ENCODE results near the gene ESPNL.
"Not testable (repeated sequence)": the region's sequence is repeated elsewhere in the genome, so short reads cannot be mapped to it uniquely, and the experiment has no call there.

ESPNL gene

GRCh38 chr2:238107525-238108422 is 7.6 kb downstream of the ESPNL start:
- no peak for TF ChIP-seq POLR2A (IDR thresholded peaks at IDR 0.05; ENCODE audit: low read length)
- TF ChIP-seq GATA1 (IDR thresholded peaks at IDR 0.05; ENCODE audit: low read depth, low read length) = no peak
- DNase-seq = no peak

GRCh38 chr2:238108423-238109183 is 8.5 kb downstream of the ESPNL start:
- TF ChIP-seq GATA1 (IDR thresholded peaks at IDR 0.05; ENCODE audit: low read depth, low read length) (no peak), POLR2A (IDR thresholded peaks at IDR 0.05; ENCODE audit: low read length) (no peak)
- DNase-seq = no peak

- no peak for DNase-seq
- TF ChIP-seq POLR2A (IDR thresholded peaks at IDR 0.05; ENCODE audit: low read length) (no peak), GATA1 (IDR thresholded peaks at IDR 0.05; ENCODE audit: low read depth, low read length) (no peak)
These were observed 13.5 kb downstream of the ESPNL start for GRCh38 chr2:238113611-238114010.

- peak in 1 of 2 experiments; percentile 15 for DNase-seq
- TF ChIP-seq POLR2A (IDR thresholded peaks at IDR 0.05; ENCODE audit: low read length) (no peak), GATA1 (IDR thresholded peaks at IDR 0.05; ENCODE audit: low read depth, low read length) (no peak)
These were observed 14.2 kb downstream of the ESPNL start for GRCh38 chr2:238114331-238114841.

GRCh38 chr2:238114851-238115660 is 14.9 kb downstream of the ESPNL start:
- no peak for DNase-seq
- TF ChIP-seq GATA1 (IDR thresholded peaks at IDR 0.05; ENCODE audit: low read depth, low read length) (no peak), POLR2A (IDR thresholded peaks at IDR 0.05; ENCODE audit: low read length) (no peak)

GRCh38 chr2:238115709-238116108 is 15.6 kb downstream of the ESPNL start:
- DNase-seq = not testable (repeated sequence)

GRCh38 chr2:238116298-238117198 is 16.4 kb downstream of the ESPNL start:
- no peak for DNase-seq
- TF ChIP-seq POLR2A (IDR thresholded peaks at IDR 0.05; ENCODE audit: low read length) (no peak), GATA1 (IDR thresholded peaks at IDR 0.05; ENCODE audit: low read depth, low read length) (no peak)

- TF ChIP-seq POLR2A (IDR thresholded peaks at IDR 0.05; ENCODE audit: low read length) (no peak), GATA1 (IDR thresholded peaks at IDR 0.05; ENCODE audit: low read depth, low read length) (no peak)
- no peak for DNase-seq
These were observed 17.3 kb downstream of the ESPNL start for GRCh38 chr2:238117199-238118154.

- TF ChIP-seq POLR2A (IDR thresholded peaks at IDR 0.05; ENCODE audit: low read length) (no peak), GATA1 (IDR thresholded peaks at IDR 0.05; ENCODE audit: low read depth, low read length) (no peak)
- no peak for DNase-seq
These were observed 19.8 kb downstream of the ESPNL start for GRCh38 chr2:238119756-238120462.

GRCh38 chr2:238120463-238121298 is 20.5 kb downstream of the ESPNL start:
- peak in 1 of 2 experiments; percentile 10 for DNase-seq

More at GRCh38 chr2:238120463-238121298, 20.5 kb downstream of the ESPNL start:
- no peak for TF ChIP-seq GATA1 (IDR thresholded peaks at IDR 0.05; ENCODE audit: low read depth, low read length)
- TF ChIP-seq POLR2A (IDR thresholded peaks at IDR 0.05; ENCODE audit: low read length) = no peak
